RPMI7951 (cell line): ENCODE data around the gene SRRT. TPM values are rescaled to one million over a fixed set of nuclear protein-coding genes. Genes with fewer than 3 reads are reported as not detected.

Experiments
- DNase-seq: peaks from one replicate; pipeline ENCODE4 v3.0.0-alpha.2; 2012; ENCODE audit warnings: low read depth
- total RNA-seq: library from RNA; depleted of rRNA; stranded (reverse); fragments of >200 nt; shearing (Covaris generic); gene quantifications from 2 replicates; pipeline ENCODE4 v1.2.3, GENCODE V29; 2014

Gene SRRT
- total RNA-seq, 1 experiment from 2014 or later: 49.6 TPM

DNA sequence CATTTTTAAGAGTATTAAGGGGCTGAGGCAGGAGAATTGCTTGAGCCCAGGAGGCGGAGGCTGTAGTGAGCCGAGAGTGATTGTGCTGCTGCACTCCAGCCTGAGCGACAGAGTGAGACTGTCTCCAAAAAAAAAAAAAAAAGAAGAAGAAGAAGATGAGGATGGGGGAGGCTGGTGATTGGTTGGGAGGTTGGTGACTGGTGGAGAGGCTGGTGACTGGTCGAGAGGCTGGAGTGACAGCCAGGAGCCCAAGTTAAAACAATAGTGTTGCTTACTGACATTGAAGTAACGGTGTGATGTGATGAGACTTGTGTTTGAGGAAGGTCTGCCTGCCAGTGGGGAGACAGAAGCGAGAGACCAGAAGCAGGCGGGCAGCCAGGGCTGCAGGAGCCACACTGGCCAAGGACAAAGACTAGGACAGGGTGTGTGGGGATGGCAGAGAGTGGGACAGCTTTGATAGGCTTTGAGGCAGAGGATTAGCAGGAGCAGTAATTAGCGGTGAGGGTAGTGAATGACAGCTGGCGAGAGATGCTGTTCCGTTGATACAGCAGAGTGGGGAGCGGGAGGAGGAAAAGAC, 4.9 kb downstream of the SRRT start:
- no peak for DNase-seq

DNA sequence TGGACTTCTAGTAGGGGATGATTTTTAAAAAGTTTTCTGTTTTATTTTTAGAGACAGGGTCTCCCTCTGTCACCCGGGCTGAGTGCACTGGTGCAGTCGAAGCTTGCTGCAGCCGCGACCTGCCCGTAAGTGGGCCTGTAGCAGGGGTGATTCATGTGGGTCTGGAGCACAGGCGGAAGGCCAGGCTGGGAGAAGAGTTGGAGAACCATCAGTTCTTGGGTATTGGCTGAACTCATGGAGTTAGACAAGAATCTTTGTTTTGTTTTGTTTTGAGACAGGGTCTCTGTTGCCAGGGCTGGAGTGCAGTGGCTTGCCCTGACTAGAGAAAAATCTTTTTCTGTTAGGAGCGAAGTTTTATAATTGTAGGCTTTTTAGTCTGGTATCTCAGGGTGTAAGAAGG, 5.7 kb downstream of the SRRT start:
- no peak for DNase-seq

DNA sequence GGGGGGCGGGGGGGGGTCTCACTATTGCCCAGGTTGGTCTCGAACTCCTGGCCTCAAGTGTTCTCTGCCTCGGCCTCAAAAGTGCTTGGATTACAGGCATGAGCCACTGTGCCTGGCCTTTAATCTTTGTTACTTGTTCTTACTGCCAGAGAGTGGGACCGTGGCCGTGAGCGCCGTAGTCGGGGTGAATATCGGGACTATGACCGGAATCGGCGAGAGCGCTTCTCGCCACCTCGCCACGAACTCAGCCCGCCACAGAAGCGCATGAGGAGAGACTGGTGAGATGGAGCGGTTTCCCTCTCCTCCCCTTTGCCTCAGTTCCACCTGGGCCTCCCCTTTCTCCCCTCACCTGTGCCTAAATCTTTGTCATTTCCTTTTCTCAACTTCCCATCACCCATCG, 6.2 kb downstream of the SRRT start:
- DNase-seq: no peak

DNA sequence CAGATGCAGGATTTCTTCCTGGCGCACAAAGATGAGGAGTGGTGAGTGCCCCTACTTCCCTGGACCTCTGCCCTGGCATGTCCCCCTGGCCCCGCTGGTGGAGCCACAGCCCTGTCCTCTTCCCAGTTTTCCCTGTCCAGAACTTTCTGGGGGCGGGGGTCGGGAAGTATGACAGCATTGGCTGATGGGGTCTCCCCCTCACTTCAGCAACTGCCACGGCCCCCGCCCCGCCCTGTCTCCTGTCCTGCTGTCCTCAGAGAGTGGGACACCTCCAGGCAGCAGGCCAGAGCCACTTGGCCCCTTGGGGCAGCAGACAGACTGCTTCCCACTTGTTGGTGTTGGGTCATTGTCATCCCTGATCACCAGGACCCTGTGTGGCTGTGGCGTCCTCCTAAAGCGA, 7.3 kb downstream of the SRRT start:
- no peak for DNase-seq

DNA sequence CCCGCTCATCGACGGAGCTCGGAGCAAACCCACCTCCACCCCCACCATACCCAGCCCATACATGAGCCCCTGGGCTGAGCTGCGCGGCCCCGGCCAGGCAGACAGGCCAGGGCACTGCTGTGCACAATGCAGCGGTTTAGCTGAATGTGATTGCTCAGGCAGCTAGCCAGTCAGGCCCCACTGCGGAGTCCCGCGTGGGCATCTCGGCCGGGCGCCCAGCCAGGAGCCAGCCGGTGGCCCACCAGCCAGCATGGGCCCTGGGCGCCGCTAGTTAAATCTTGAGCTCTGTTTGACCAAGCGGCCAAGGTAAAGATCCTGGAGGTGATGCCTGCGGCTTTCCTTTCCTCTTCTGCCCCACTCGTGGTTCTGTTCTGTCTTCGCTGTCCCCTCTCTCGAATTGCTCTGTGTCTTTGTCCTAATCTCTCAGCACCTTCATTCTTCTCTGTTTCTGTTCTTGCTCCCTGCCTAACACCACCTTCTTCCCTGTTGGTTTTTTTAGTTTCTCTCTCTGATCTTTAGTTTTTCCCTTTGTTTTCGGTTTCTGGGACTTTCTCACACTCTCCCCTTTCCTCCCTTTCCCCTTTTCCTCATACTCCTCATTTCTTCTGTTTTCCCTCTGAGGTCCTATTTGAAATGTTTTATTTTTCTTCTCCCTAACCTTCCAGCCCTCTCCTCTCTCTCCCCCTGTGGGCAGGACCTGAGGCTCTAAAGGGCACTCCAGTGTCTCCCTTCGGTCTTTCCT, 8.1 kb downstream of the SRRT start:
- no peak for DNase-seq

DNA sequence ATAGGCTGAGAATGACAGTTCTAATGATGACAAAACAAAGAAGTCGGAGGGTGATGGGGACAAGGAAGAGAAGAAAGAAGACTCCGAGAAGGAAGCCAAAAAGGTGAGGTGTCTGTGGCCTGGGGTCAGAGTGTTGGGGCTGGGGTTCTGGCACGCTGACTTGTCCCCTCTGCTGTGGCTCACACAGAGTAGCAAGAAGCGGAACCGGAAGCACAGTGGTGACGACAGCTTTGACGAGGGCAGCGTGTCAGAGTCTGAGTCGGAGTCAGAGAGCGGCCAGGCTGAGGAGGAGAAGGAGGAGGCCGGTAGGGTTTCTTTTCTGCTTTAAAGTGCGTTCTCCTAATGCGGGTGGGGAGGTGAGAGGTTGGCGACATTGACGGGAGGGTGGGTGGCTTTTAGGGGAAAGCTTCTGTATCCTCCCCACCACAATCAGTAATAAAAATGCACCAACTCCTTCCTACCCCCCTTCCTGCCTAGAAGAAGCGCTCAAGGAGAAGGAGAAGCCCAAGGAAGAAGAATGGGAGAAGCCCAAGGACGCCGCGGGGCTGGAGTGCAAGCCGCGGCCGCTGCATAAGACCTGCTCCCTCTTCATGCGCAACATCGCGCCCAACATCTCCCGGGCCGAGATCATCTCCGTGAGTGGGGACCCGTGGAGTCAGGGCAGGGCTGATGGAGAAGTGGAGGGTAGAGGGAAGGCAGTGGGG, 10.0 kb downstream of the SRRT start:
- DNase-seq: no peak

DNA sequence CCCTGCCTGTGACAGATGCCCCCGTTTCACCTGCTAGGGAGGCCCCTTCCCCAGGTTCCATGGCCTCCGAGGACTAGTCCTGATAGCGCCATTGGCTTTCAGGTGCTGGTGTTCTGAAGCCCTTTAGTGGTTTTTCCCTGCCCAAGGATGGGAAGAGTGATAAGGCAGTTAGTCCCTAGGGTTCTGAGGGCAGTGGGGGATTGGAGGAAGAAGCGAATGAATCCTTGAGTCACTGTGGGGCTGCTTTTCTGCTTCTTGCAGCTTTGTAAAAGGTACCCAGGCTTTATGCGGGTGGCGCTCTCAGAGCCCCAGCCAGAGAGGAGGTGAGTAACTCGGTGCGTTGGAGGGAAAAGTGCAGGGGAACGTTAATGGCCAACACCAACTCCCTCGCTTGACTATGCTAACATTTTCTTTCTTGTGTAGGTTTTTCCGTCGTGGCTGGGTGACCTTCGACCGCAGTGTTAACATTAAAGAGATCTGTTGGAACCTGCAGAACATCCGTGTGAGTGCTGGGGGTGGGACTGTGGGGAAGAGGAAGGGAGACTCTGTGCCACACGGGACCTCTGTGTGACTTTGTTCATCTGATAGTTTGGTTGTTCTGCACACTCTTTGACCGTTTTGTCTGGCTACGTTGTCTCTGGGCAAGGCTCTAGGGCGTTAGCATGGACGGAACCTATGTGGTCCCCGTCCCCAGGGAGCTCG, 10.7 kb downstream of the SRRT start:
- DNase-seq: no peak

DNA sequence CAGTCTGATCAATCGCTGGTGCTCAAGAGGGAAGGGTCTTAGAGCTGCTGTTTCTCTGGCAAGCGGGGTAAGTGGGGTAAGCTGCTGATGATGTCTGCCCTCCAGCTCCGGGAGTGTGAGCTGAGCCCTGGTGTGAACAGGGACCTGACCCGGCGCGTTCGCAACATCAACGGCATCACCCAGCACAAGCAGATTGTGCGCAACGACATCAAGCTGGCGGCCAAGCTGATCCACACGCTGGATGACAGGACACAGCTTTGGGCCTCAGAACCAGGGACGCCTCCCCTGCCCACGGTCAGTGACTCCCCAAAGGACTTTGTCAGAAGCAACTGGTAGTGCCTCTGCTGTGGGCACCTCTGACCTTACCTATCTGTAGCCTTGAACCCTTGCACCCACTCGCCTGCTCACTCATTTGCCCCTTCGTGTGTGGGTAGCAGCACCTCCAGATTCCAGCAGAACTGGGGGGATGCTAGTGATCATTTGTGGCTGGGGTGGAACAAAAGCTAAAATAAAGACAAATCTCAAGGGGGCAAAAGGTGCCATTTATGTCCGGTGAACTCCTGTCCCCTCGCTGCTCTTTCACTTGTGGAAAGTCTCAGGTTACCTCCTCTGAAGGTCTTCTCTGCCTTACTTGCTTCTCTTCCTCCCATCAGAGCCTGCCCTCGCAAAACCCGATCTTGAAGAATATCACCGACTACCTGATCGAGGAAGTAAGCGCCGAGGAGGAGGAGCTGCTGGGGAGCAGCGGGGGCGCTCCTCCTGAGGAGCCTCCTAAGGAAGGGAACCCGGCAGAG, 11.4 kb downstream of the SRRT start:
- no peak for DNase-seq

DNA sequence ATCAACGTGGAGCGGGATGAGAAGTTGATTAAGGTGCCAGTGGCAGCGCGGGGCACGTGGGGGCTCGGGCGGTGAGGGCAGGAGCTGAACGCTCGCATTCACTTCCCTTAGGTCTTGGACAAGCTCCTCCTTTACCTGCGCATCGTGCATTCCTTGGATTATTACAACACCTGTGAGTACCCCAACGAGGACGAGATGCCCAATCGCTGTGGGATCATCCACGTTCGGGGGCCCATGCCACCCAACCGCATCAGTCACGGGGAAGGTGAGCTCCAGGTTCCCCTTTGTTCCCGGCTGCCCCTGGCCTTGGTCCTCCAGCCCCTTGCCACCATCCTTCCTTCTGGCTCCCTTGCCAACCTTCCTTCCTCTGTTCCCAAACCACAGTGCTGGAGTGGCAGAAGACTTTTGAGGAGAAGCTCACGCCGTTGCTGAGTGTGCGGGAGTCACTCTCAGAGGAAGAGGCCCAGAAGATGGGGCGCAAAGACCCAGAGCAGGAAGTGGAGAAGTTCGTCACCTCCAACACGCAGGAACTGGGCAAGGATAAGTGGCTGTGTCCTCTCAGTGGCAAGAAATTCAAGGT, 12.1 kb downstream of the SRRT start:
- DNase-seq: no peak

DNA sequence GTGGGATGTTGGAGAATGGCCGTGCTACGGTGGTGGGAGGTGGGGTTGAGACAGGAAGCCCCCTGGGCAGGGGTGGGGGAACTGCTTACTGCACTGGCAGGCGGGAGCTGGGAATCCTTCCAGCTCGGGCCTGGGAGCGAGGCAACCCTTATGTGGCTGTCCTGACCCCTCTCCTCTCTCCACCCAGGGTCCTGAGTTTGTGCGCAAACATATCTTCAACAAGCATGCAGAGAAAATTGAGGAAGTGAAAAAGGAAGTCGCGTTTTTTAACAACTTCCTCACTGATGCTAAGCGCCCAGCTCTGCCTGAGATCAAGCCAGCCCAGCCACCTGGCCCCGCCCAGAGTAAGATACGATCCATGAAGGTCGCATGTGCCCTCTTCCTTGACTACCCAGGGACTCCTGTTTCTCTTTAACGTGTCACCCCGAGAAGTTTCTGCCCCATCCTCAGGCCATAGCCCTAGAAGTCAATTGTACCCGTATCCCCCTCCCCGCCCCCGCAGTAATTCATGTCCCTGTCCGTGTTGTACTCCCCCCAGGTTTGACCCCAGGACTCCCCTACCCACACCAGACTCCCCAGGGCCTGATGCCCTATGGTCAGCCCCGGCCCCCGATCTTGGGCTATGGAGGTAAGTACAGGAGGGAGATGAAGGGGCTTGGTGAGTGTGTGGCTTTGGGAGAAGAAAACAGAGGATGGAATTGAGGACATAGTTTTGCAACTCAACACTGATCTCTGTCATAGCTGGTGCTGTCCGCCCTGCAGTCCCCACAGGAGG, 12.8 kb downstream of the SRRT start:
- no peak for DNase-seq

DNA sequence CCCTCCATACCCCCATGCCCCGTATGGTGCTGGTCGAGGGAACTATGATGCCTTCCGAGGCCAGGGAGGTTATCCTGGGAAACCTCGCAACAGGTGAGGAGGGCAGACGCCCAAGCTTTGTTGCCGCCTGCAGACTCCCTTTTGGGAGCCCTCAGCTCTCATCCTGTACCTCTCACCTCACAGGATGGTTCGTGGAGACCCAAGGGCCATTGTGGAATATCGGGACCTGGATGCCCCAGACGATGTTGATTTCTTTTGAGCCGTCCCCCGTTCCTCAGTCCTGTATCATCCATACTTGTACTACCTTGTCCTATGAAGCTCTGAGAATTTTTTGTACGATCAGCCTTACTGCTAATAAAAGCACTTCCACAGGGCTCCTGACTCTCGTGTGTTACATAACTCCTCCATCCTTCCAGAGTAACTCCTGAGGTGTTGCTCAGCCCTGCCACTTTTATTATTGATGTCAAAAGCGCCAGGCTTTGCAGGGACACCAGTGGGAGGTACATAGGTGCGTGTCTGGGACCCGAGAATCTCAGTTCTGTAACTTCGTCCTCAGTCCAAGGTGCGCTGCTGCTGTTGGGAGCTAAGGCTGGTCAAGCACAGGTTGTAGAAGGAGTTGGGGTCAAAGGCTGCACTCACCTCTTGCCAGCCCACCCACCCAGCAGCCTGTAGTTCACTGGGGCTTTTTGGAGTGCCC, 13.5 kb downstream of the SRRT start:
- no peak for DNase-seq

DNA sequence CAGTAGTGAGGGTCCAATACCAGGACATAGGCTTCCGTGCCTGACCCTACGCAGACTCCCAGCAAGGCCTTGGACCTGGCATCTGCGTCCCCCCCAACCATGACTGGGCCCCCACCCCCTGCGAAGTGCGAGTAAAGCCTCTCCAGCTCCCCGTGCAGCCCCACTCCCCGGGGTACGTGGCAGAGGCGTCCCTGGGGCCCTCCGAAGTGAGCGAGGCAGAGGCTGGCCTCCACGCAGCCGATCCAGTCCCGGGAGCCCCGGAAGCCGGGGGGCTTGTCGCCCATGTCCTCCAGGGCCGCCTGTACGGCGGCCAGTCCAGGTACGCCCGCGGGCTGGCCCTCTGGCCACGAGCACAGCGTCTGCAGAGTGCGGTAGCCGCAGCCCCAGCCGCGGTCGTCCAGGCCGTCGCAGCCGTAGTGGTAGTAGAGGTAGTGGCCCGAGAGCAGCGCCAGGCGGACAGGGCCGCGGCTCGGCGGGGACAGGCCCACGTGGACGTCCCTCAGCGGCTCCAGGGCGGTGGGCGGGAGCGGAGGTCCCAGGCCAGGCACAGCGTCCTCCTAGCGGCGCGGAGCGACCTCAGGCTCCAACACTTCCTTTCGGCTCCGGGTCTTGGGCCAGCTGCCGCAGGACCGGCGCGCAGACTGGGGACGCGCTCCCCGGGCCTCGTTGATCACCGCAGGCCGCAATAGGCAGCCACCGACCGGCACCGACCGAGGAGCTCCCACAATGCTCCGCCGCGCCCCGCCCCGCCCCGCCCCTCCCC, 14.3 kb downstream of the SRRT start, which contains the start of gene UFSP1:
UFSP1 (minus strand) TSS at position 728 of the 763 bp plus-strand sequence; CDS start at position 284, 444 bp downstream.
- DNase-seq: no peak

DNA sequence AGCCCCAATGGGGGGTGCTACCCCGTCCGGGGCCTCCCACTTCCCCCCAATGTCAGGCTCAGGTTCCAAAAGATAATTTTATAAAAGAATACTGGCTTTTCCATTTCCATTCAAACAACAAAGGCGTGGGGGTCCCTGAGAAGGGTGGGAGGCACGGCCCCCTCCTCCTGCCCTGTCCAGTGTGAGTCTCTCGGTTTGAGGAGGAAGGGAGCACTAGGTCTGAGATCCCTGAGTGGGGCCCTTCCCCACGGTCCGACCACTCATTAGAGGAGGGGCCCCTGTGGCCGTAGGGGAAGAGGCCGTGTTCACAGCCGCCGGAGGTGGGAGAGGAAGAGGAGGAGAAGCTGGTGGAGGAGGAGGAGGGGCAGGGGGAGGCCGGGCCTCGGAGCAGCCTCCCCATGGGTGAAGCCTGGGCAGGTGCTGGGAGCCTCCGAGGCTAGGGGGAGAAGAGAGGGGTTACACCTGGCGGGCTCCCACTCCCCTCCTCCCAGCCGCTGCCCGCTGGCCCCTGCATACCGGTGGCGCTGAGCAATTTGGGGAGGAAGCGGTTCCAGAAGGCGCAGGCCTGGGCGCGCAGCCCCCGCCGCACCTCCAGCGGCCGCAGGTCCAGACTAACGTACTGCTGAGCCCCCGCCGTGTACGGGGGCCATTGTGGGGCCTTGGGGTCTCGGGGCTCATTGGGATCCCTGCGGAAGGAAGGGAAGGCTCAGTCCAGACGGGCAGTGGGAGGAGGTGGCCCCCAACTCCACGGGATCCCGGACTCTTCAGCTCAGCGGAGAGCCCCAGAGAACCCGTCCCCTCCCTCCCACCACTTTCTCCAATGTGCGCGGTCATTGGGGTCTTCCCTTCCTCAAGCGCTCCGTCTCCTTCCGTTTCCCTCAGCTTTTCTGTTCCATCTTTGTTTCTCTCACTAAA, 16.0 kb downstream of the SRRT start:
- DNase-seq: no peak

DNA sequence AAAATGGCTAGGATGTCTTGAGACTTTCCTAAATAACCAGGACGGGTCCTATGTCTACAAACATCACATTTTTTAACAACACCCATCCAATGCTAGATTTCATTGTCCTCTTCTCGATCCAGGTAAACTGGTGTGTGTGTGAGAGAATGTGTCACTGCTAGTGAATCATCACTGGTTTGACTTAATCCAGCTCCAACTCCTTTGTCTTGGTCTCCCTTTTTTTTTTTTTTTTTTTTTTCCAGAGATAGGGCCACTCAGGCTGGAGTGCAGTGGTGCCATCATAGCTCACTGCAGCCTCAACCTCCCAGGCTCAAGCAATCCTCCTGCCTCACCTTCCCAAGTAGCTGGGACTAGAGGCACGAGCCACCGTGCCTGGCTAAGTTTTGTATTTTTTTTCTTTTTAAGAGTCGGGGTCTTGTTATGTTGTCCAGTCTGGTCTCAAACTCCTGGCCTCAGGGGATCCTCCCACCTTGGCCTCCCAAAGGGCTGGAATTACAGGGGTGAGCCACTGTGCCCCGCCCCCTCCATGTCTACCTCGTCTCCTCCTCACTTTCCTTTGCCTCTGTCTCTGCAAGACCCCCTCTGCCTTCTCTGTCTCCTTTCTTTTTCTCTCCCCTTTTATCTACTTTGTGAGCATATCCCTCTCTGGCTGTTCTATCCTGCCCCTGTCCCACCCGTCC, 16.8 kb downstream of the SRRT start:
- peak; percentile 39 for DNase-seq

DNA sequence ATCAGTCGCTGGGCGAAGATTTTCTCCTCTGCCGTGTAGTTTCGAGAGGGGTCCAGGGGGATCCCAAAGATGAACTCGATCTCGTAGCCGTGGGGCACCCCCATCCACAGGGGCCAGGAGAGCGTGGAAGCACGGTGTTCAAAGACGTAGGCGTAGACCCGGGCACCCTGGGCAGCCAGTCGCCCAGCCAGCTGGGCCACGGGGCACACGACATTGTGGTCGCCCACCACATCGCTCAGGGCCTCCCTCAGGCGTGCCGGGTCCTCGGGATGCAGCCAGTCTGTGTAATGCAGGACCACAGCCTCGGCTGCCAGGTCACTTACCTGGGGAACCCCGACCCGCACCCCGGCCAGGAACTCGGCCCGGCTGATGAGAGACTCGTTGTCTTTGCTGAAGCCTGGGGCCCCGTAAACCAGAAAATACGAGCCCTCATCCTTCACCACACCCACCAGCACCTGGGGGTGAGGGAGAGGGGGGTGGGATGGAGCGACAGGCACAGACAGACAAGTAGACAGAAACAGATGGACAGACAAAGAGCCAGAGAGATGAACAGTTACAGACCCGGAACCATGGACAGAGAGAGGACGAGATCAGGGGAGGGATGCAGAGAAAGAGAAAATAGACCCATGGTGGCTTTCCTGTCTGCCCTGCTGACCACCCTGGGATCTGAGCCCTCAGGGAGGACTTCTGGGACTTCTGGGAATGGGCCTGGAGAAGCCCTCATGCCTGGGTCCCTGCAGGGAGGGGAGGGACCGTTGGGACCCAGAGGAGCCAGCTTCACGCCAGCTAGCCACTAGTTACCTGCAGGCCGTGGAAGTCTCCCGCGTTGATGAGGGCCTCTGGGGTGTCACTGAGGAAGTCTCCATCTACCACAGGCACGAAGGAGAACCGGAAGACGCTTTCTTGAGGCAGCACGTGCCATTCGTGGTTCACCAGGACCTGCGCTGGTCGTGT, 17.7 kb downstream of the SRRT start:
- DNase-seq: no peak

DNA sequence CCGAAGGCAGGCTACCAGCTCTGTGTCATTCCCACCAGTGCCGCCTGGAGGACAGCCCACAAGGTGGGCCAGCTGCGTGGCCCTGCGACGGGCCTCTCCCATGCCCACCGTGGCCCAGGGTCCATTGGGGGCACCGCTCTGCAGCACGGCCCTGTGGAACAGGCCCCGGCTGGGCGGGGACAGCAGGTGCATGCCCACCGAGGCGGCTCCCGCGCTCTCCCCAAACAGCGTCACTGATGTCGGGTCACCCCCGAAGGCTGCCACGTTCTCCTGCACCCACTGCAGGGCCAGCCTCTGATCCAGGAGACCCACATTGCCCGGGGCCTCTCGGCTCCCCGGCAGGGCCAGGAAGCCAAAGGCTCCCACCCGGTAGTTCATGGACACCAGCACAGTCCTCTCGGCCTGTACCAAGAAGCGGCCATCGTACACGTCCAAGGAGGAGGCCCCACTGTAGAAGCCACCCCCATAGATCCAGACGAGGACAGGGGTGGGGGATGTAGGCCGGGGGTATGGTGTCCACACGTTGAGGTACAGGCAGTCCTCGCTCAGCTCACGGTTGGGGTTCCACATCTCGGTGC, 18.5 kb downstream of the SRRT start:
- no peak for DNase-seq
